ENCODE data around the gene GLP1R. TPM values are rescaled to one million over a fixed set of nuclear protein-coding genes. Genes with fewer than 3 reads are reported as not detected.

GLP1R gene
- polyA plus RNA-seq, 3 donors: 0.62 to 1.1 (median 0.93) TPM

- DNase-seq (ENCODE audit: extremely low read depth in 1 of 11, low read depth in 9 of 11, low spot score in 4 of 11): no peak
Measured at GRCh38 chr6:39040080-39040673, 8.4 kb upstream of the GLP1R start.

DNA sequence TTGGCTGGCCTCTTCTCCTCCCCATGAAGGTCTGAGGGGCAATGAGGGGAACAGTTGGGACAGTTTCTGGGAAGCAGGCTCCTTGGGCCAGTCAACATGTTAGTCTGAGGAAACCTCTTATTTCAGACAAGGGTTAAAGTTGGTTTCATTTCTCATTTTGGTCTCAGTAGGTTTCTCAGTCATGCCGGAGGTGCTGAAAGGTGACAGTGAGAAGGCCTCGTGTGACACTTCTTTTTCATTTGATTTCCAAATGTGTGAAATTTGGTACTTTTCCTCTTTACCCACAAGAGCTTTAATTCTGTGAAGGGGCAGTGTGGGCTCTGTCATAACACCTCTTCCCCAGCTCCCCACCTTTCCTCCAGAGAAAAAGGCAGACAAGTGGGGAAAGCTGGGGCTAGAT, 7.5 kb upstream of the GLP1R start:
- no peak for DNase-seq (ENCODE audit: extremely low read depth in 1 of 11, low read depth in 9 of 11, low spot score in 4 of 11)

- DNase-seq (ENCODE audit: extremely low read depth in 1 of 11, low read depth in 9 of 11, low spot score in 4 of 11): no peak
Measured at GRCh38 chr6:39043776-39044175, 4.8 kb upstream of the GLP1R start.

DNA sequence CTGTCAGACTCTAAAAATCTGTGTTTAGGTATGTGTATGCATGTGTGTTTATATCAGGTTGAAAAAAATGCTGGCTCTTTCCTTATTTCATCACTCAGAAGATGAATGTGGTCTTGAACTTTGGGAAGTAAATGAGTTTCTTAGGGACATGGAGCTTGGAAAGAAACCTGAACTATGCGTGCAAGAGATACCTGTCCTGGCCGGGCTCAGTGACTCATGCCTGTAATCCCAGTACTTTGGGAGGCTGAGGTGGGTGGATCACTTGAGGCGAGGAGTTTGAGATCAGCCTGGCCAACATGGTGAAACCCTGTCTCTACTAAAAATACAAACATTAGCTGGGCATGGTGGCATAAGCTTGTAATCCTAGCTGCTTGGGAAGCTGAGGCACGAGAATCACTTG, 4.4 kb upstream of the GLP1R start:
- no peak for DNase-seq (ENCODE audit: extremely low read depth in 1 of 11, low read depth in 9 of 11, low spot score in 4 of 11)

GRCh38 chr6:39047434-39048327, 900 bp upstream of the GLP1R start:
- no peak for DNase-seq (ENCODE audit: extremely low read depth in 1 of 11, low read depth in 9 of 11, low spot score in 4 of 11)

- no peak for DNase-seq (ENCODE audit: extremely low read depth in 1 of 11, low read depth in 9 of 11, low spot score in 4 of 11)
Measured at GRCh38 chr6:39049575-39050283, 1.1 kb downstream of the GLP1R start.

GRCh38 chr6:39050453-39051112, 2.0 kb downstream of the GLP1R start:
- DNase-seq (ENCODE audit: extremely low read depth in 1 of 11, low read depth in 9 of 11, low spot score in 4 of 11): no peak

GRCh38 chr6:39051399-39052122, 3.0 kb downstream of the GLP1R start:
- no peak for DNase-seq (ENCODE audit: extremely low read depth in 1 of 11, low read depth in 9 of 11, low spot score in 4 of 11)

GRCh38 chr6:39053016-39053624, 4.5 kb downstream of the GLP1R start:
- no peak for DNase-seq (ENCODE audit: extremely low read depth in 1 of 11, low read depth in 9 of 11, low spot score in 4 of 11)

DNA sequence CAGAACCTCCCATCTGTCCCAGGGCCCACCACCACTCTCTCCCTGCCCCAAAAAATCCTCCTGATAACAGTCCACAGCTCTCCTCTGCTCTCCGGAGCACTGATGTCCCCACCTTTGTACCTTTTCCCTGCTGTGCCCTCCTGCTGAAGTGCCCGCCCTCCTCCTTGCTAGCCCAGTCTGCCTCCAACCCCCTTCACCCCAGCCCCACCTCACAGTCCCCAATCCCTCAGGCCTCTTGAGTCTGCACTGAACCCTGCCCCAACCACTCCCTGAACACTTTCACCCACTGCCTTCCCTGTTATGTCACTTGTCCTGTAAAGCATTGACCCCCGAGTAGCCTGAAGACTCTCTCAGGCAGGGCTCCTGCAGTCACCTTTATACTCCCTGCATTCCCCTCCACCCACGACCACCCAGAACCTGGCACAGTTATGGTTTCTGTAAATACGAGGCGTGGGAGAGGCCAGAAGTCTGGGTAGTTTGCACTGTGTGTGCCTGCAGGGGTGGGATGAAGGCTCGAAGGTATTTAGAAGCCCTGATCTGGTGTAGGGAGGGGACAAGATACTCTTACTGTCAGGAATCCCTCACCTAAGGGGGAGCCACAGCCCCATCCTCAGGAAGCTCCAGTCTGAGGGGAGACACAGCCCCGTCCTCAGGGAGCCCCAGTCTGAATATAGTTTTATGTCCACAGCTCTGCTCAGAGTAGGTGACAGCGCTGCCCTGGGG, 5.4 kb downstream of the GLP1R start:
- no peak for DNase-seq (ENCODE audit: extremely low read depth in 1 of 11, low read depth in 9 of 11, low spot score in 4 of 11)

DNA sequence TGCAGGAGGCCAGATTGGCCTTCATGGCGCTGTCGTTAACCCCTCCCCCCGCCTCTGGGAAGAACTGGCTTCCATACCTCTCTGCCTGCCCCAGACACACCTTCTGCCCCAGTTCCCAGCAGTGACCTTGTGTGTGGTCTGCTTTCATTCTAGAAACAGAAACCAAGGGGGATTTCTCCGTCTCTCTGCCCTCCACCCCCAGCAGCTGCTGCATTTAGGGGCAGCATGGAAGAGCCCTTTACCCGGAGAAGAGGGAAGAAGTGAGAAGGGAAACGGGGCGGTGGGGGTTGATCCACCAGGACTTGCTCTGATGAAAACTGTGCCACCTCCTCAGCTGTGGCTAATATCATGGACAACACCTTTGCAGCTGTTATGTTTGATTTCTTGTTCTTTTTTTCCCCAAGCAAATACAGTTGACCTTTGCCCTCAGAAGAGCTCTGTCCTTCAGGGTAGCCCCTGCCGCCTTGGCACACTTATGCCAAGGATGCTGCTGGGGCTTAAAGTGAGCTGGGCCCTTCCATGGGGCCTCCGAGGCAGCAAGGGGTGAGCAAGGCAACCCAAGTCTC, 6.1 kb downstream of the GLP1R start:
- DNase-seq (ENCODE audit: extremely low read depth in 1 of 11, low read depth in 9 of 11, low spot score in 4 of 11): no peak

- DNase-seq (ENCODE audit: extremely low read depth in 1 of 11, low read depth in 9 of 11, low spot score in 4 of 11): no peak
Measured at GRCh38 chr6:39055661-39056060, 7.1 kb downstream of the GLP1R start.

GRCh38 chr6:39056191-39056590, 7.6 kb downstream of the GLP1R start:
- DNase-seq (ENCODE audit: extremely low read depth in 1 of 11, low read depth in 9 of 11, low spot score in 4 of 11): no peak

- no peak for DNase-seq (ENCODE audit: extremely low read depth in 1 of 11, low read depth in 9 of 11, low spot score in 4 of 11)
Measured at GRCh38 chr6:39056681-39057080, 8.1 kb downstream of the GLP1R start.

GRCh38 chr6:39057251-39058155, 8.9 kb downstream of the GLP1R start:
- DNase-seq (ENCODE audit: extremely low read depth in 1 of 11, low read depth in 9 of 11, low spot score in 4 of 11): no peak

GRCh38 chr6:39058471-39059147, 10.0 kb downstream of the GLP1R start:
- DNase-seq (ENCODE audit: extremely low read depth in 1 of 11, low read depth in 9 of 11, low spot score in 4 of 11): no peak

Measured in renal cortex interstitium (tissue), 11 donors.